PC-9 (cell line): ENCODE data around the gene LTBP4. TPM values are rescaled to one million over a fixed set of nuclear protein-coding genes. Genes with fewer than 3 reads are reported as not detected.

ENCODE experiments used
- BruUV-seq: library from RNA; stranded (reverse); fragments of 400-500 nt; replicated peaks from 2 replicates; lab custom pipeline; 2021; lab: Mats Ljungman, UMichigan
- CTCF ChIA-PET: fragments of 300-600 bp; sonication (Branson Sonifier 250); formaldehyde crosslinking; loops from one replicate; lab custom pipeline; 2022; ENCODE audit warnings: antibody characterized with exemption; lab: Charles Lee
- POLR2A ChIA-PET: fragments of 300-600 bp; sonication (Branson Sonifier 250); formaldehyde crosslinking; loops from one replicate; lab custom pipeline; 2022; ENCODE audit warnings: antibody characterized with exemption; ENCODE audit not compliant: unreplicated experiment; lab: Charles Lee
- DNase-seq, 2 experiments: peaks; one replicate each; pipeline versions ENCODE4 v3.0.0 to v3.0.0-alpha.2; 2015 to 2022; ENCODE audit warnings: mixed read lengths in 1 of 2
- H2AFZ ChIP-seq: fragments of 200-600 bp; sonication (generic); 2 replicates; pipeline ENCODE4 v1.8.1; 2017; ENCODE audit warnings: antibody characterized with exemption
- H3F3A ChIP-seq: fragments of 200-600 bp; sonication (generic); 2 replicates; pipeline ENCODE4 v1.8.1; 2017; ENCODE audit warnings: antibody characterized with exemption, mild to moderate bottlenecking, low read depth; ENCODE audit not compliant: insufficient read depth
- H3K27ac ChIP-seq: fragments of 200-600 bp; sonication (generic); 2 replicates; pipeline ENCODE4 v1.6.1; 2016; ENCODE audit warnings: mixed run types
- H3K27me3 ChIP-seq: fragments of 200-600 bp; sonication (generic); 2 replicates; pipeline ENCODE4 v1.6.1; 2016; ENCODE audit warnings: low read depth, mixed run types; ENCODE audit not compliant: insufficient read depth
- H3K36me3 ChIP-seq: fragments of 200-600 bp; sonication (generic); 2 replicates; pipeline ENCODE4 v1.6.1; 2016; ENCODE audit warnings: low read depth, mixed run types
- H3K4me1 ChIP-seq: fragments of 200-600 bp; sonication (generic); replicated peaks from 2 replicates; pipeline ENCODE4 v1.6.1; 2016; ENCODE audit warnings: mixed run types; ENCODE audit not compliant: insufficient read depth
- H3K4me2 ChIP-seq: fragments of 200-600 bp; sonication (generic); 2 replicates; pipeline ENCODE4 v1.6.1; 2017; ENCODE audit warnings: mixed run types
- H3K4me3 ChIP-seq: fragments of 200-600 bp; sonication (generic); 2 replicates; pipeline ENCODE4 v1.6.1; 2016; ENCODE audit warnings: mixed run types
- H3K79me2 ChIP-seq: fragments of 200-600 bp; sonication (generic); 2 replicates; pipeline ENCODE4 v1.6.1; 2017; ENCODE audit warnings: low read depth, mixed run types
- H3K9me2 ChIP-seq: fragments of 200-600 bp; sonication (generic); 2 replicates; pipeline ENCODE4 v1.8.1; 2017; ENCODE audit warnings: mild to moderate bottlenecking; ENCODE audit not compliant: insufficient read depth
- H3K9me3 ChIP-seq: fragments of 200-600 bp; sonication (generic); 2 replicates; pipeline ENCODE4 v1.8.1; 2016; ENCODE audit warnings: low read depth; ENCODE audit not compliant: insufficient read depth
- H4K20me1 ChIP-seq: fragments of 200-600 bp; sonication (generic); 2 replicates; pipeline ENCODE4 v1.8.1; 2017; ENCODE audit not compliant: insufficient read depth
- CTCF ChIP-seq: fragments of 200-600 bp; sonication (generic); conservative IDR thresholded peaks from 2 replicates; pipeline ENCODE4 v1.6.1; 2017; ENCODE audit warnings: mixed run types, antibody characterized with exemption, mild to moderate bottlenecking, moderate library complexity
- EZH2 ChIP-seq: fragments of 200-600 bp; sonication (generic); IDR thresholded peaks from 2 replicates; pipeline ENCODE4 v1.8.0; 2017; ENCODE audit warnings: antibody characterized with exemption, low read depth
- intact Hi-C: fragments of 100-400 bp; cut with micrococcal nuclease; formaldehyde crosslinking; loops from one replicate; pipeline ENCODE4 v1.10.0; 2022; ENCODE audit not compliant: unreplicated experiment
- total RNA-seq: library from RNA; stranded (reverse); gene quantifications from 2 replicates; pipeline ENCODE4 v1.2.3, GENCODE V29; 2021

LTBP4 gene
- total RNA-seq, 1 experiment from 2014 or later, result 163 TPM

- Histone ChIP-seq H3K9me2 (no peaks in the 10 kb centered on the region), H4K20me1 (no peaks in the 10 kb centered on the region), H3K79me2 (no peaks in the 10 kb centered on the region), H2AFZ (no peak overlapping the region), H3K4me2 (no peak overlapping the region), H3K9me3 (no peaks in the 10 kb centered on the region), H3F3A (peaks cover 18% of the 10 kb centered on the region), H3K36me3 (no peaks in the 10 kb centered on the region), H3K4me1 (peaks cover 15% of the 10 kb centered on the region; the same call in 1 of the 2 replicates), H3K27ac (no peak overlapping the region), H3K27me3 (no peaks in the 10 kb centered on the region), H3K4me3 (no peak overlapping the region)
- TF ChIP-seq EZH2, result no peak
- TF ChIP-seq CTCF, result 0 out of 2 replicates have a peak, but pooled peaks have one; percentile 24
- CTCF ChIA-PET, result no interaction called here
- BruUV-seq, result no TSS peak
- POLR2A ChIA-PET, result no interaction called here
- intact Hi-C loops, result no loop called here
- DNase-seq, result no peak
Observed at GRCh38 chr19:40584007-40584406, 17.2 kb upstream of the LTBP4 start.

GRCh38 chr19:40585241-40585981 lies 15.8 kb upstream of the LTBP4 start:
- Histone ChIP-seq H3F3A (peaks cover 18% of the 10 kb centered on the region), H3K4me2 (peak overlapping the region; percentile 48), H3K27ac (peak overlapping the region; percentile 75), H3K9me3 (no peaks in the 10 kb centered on the region), H3K79me2 (no peaks in the 10 kb centered on the region), H3K36me3 (no peaks in the 10 kb centered on the region), H3K9me2 (no peaks in the 10 kb centered on the region), H2AFZ (no peak overlapping the region), H3K4me1 (peaks cover 15% of the 10 kb centered on the region; the same call in 1 of the 2 replicates), H4K20me1 (no peaks in the 10 kb centered on the region), H3K27me3 (no peaks in the 10 kb centered on the region), H3K4me3 (no peak overlapping the region)
- ChIA-PET POLR2A (interaction anchor here (0.6 to 0.7 kb wide), 3 partner anchors 61 to 543 kb away, joined by 3 to 7 read pairs (median 6); no protein-coding TSS in a partner anchor), CTCF (interaction anchor here (0.7 kb wide), 1 partner anchor 51 kb away, joined by 6 read pairs; no protein-coding TSS in a partner anchor)
- intact Hi-C loops, result no loop called here
- DNase-seq, result peak in 1 of 2 experiments; percentile 64
- TF ChIP-seq CTCF (no peak), EZH2 (no peak)
- no TSS peak for BruUV-seq

GRCh38 chr19:40585982-40586422 lies 15.2 kb upstream of the LTBP4 start:
- ChIA-PET CTCF (interaction anchor here (0.7 kb wide), 1 partner anchor 52 kb away, joined by 6 read pairs; no protein-coding TSS in a partner anchor), POLR2A (interaction anchor here (0.6 kb wide), 1 partner anchor 197 kb away, joined by 7 read pairs; no protein-coding TSS in a partner anchor)
- Histone ChIP-seq H3K9me2 (no peaks in the 10 kb centered on the region), H3K9me3 (no peaks in the 10 kb centered on the region), H3K36me3 (no peaks in the 10 kb centered on the region), H3K4me3 (no peak overlapping the region), H3K4me1 (peaks cover 15% of the 10 kb centered on the region; the same call in 1 of the 2 replicates), H3K27ac (peak overlapping the region; percentile 75; the same call in 1 of the 2 replicates), H3K4me2 (no peak overlapping the region), H2AFZ (no peak overlapping the region), H3K79me2 (no peaks in the 10 kb centered on the region), H3K27me3 (no peaks in the 10 kb centered on the region), H4K20me1 (no peaks in the 10 kb centered on the region), H3F3A (peaks cover 18% of the 10 kb centered on the region)
- intact Hi-C loops, result no loop called here
- TF ChIP-seq CTCF (no peak), EZH2 (no peak)
- DNase-seq, result no peak
- BruUV-seq, result no TSS peak
